ENCODE data around the gene GDA.
"Not testable (repeated sequence)": the region's sequence is repeated elsewhere in the genome, so short reads cannot be mapped to it uniquely, and the experiment has no call there.

The GDA gene

GRCh38 chr9:72290311-72290710 lies 141.1 kb downstream of the GDA start:
- no peak for DNase-seq (ENCODE audit: low spot score)
- TF ChIP-seq, protein P1, sequence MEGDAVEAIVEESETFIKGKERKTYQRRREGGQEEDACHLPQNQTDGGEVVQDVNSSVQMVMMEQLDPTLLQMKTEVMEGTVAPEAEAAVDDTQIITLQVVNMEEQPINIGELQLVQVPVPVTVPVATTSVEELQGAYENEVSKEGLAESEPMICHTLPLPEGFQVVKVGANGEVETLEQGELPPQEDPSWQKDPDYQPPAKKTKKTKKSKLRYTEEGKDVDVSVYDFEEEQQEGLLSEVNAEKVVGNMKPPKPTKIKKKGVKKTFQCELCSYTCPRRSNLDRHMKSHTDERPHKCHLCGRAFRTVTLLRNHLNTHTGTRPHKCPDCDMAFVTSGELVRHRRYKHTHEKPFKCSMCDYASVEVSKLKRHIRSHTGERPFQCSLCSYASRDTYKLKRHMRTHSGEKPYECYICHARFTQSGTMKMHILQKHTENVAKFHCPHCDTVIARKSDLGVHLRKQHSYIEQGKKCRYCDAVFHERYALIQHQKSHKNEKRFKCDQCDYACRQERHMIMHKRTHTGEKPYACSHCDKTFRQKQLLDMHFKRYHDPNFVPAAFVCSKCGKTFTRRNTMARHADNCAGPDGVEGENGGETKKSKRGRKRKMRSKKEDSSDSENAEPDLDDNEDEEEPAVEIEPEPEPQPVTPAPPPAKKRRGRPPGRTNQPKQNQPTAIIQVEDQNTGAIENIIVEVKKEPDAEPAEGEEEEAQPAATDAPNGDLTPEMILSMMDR (IDR thresholded peaks at IDR 0.05) = no peak
- Histone ChIP-seq H3K4me3 (no peak overlapping the region), H3K27ac (no peak overlapping the region)

GRCh38 chr9:72291576-72291975 lies 142.3 kb downstream of the GDA start:
- not testable (repeated sequence) for H3K27ac ChIP-seq; H3K4me3 ChIP-seq; DNase-seq (ENCODE audit: low spot score)

DNA sequence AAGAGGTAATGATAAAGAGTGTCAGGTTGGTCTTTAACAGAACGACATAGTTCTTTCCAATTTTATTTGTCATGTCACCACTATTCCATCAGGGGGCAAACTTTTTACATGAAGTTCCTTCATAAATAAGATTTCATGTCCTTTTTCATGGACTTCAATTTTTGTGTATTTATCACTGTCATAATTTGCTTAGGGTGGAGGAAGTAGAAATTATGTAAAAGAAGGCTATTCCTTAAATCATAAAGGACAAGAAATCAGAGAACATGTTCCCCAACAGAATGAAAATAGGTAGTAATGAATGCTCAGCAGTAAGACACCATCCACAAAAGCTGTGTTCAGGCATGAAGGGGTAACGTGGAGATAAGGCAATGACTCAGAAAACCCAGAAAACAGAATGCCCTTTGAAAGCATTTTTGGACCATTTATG lies 143.0 kb downstream of the GDA start:
- peak overlapping the region; percentile 15 for H3K4me3 ChIP-seq
- DNase-seq (ENCODE audit: low spot score) = no peak
- H3K27ac ChIP-seq = peak overlapping the region in 1 of 2 donors; percentile 46
- TF ChIP-seq, protein P1 (IDR thresholded peaks at IDR 0.05) = peak; percentile 32

DNA sequence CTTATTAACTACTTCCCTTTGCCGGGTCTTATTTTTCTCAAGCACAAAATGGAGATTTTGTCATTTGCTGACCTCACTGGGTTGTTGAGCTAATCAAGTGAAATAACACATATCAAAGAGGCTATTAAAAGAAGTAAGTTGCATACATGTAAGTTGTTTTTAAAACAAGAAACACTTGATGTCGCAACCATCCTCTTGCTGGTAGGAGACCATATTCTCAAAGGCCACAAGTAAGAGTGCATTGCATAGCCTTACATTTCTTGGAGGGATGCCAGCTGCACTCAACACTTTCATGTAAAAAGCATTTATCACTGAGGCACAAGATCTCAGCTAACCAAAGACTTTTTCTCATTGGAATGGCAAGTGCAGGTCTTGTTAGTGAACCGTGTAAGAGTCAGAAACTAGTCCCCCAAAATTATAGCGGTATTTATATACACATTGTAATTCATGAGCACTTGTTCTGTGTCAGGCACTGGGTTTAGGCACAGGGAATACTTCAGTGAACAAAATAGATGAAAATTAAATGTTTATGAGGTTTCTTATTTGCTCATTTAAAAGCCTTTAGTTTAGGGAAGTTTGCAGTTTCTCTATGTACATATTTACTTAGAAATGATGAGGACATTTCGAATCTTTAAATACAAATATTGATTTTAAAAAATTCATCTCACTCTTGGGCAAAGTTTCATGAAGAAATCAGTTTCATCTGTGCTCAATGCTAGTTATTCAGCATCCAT lies 143.8 kb downstream of the GDA start:
- TF ChIP-seq, protein P1 (IDR thresholded peaks at IDR 0.05) = no peak
- Histone ChIP-seq H3K4me3 (no peak overlapping the region), H3K27ac (peak overlapping the region in 1 of 2 donors; percentile 46)
- no peak for DNase-seq (ENCODE audit: low spot score)

DNA sequence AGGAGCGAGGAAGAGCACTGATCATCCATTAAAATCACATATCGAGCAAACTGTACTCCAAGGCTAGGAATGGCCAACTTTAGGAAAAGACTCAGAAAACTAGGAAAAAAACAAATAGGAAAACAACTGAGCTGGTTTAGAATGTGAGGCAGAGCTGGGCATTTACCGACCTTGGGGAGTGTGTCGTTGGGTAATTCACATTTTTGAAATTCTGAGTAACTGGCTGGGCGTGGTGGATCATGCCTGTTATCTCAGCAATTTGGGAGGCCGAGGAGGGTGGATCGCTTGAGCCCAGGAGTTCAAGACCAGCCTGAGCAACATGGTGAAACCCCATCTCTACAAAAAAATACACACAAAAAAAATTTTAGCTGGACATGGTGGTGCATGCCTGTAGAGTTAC lies 145.7 kb downstream of the GDA start:
- Histone ChIP-seq H3K27ac (no peak overlapping the region), H3K4me3 (no peak overlapping the region)
- TF ChIP-seq, protein P1 (IDR thresholded peaks at IDR 0.05) = no peak
- no peak for DNase-seq (ENCODE audit: low spot score)

DNA sequence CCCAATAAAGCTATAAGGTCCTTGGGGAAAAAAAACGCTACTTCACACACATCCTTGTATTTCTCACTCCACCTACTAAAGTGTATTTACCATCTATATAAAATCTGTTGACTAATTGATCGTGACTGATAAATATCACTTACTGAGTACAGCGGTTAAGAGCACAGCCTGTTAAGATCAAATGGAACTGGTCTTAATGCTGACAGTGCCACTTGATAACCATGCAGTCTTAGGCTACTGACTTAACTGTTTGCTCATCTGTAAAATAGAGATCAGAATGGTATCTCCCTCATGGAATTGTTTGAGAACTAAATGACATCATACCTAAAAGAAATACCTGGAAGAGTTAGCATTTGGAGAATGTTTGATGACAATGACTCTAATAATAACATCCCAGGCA lies 148.3 kb downstream of the GDA start:
- DNase-seq (ENCODE audit: low spot score) = no peak
- Histone ChIP-seq H3K27ac (no peak overlapping the region), H3K4me3 (no peak overlapping the region)
- TF ChIP-seq, protein P1 (IDR thresholded peaks at IDR 0.05) = no peak

DNA sequence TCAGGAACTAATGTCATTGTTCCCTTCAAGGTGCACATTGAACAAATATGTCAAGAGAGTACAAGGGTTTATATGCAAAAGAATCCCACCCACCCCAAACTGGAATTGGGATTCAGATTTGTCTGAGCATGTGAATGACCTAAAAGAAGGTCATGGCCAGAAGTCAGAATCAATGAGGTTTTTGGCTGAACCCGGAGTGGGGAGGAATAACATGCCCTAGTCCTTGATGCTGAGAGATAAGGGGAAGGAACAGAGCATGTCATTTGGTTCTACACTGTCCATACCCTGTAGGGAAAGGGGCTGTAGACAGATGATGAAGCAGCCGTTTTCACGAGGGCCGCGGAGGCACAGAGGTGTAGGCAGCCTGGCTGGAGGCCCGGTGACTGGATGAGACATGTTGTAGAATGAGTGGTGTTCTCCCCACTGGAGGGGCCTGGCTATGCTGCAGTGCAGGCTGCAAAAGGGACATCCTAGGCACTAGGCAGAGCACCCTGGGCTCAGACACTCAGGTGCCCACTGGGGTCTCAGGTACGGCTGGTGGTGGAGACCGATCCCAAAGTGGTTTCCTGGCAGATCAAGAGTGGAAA lies 149.9 kb downstream of the GDA start:
- Histone ChIP-seq H3K27ac (no peak overlapping the region), H3K4me3 (no peak overlapping the region)
- DNase-seq (ENCODE audit: low spot score) = no peak
- TF ChIP-seq, protein P1 (IDR thresholded peaks at IDR 0.05) = no peak

Data from coronary artery (tissue), 2 donors.